Measurements from ENCODE around the gene PITPNM1. TPM values are rescaled to one million over a fixed set of nuclear protein-coding genes. Genes with fewer than 3 reads are reported as not detected.

Gene PITPNM1
- total RNA-seq, 1 donor from 2014 or later, result 50.8 TPM

GRCh38 chr11:67493548-67494370 is 11.4 kb downstream of the PITPNM1 start:
- H3K27me3 ChIP-seq (ENCODE audit: control insufficient read depth, insufficient read depth, low read length), result no peaks in the 10 kb centered on the region
- H3K36me3 ChIP-seq (ENCODE audit: control insufficient read depth, insufficient read depth, low read length), result peaks cover 5% of the 10 kb centered on the region
- TF ChIP-seq, protein P1, sequence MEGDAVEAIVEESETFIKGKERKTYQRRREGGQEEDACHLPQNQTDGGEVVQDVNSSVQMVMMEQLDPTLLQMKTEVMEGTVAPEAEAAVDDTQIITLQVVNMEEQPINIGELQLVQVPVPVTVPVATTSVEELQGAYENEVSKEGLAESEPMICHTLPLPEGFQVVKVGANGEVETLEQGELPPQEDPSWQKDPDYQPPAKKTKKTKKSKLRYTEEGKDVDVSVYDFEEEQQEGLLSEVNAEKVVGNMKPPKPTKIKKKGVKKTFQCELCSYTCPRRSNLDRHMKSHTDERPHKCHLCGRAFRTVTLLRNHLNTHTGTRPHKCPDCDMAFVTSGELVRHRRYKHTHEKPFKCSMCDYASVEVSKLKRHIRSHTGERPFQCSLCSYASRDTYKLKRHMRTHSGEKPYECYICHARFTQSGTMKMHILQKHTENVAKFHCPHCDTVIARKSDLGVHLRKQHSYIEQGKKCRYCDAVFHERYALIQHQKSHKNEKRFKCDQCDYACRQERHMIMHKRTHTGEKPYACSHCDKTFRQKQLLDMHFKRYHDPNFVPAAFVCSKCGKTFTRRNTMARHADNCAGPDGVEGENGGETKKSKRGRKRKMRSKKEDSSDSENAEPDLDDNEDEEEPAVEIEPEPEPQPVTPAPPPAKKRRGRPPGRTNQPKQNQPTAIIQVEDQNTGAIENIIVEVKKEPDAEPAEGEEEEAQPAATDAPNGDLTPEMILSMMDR (IDR thresholded peaks at IDR 0.05; ENCODE audit: insufficient read depth, low read length, poor library complexity, severe bottlenecking), result no peak
- no peak overlapping the region for H3K4me3 ChIP-seq (ENCODE audit: low read depth, low read length)
- DNase-seq (ENCODE audit: low read depth), result no peak

DNA sequence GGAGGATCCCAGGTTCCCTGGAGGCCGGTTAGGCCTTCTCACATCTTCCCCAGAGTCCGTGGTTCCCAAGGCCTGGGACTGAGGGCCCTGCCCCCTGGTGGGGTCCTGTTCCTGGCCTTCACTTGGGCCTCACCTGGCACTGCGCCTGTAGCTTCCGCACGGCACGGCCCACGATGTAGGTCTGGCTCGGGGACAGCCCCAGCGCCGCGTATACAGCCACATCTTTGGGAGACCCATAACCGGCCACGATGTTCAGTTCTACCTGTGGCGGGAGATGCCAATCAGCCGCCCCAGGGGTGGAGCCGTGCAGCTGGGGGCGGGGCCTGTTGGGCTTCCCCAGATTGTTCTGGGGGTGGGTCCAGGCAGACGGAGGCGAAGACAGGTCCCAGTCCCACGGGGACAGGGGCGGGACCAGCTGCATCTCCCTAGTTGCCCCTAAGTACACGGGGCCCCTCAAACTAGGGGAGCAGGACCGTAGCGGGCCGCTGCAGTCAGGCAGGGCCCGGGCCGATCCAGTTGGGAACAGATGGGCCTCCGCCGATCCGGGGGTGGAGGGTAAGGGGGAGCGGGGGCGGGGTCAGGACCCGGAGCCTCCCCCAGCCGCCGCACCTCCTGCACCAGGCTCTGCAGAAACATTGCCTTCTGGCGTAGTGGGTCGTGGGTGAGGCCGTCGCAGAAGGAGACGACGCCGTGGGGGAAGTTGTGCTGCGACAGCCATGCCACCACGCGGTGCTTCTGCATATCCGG is 12.2 kb downstream of the PITPNM1 start:
- Histone ChIP-seq H3K4me3 (ENCODE audit: low read depth, low read length) (no peak overlapping the region), H3K36me3 (ENCODE audit: control insufficient read depth, insufficient read depth, low read length) (peaks cover 5% of the 10 kb centered on the region), H3K27me3 (ENCODE audit: control insufficient read depth, insufficient read depth, low read length) (no peaks in the 10 kb centered on the region)
- TF ChIP-seq, protein P1 (IDR thresholded peaks at IDR 0.05; ENCODE audit: insufficient read depth, low read length, poor library complexity, severe bottlenecking), result no peak
- DNase-seq (ENCODE audit: low read depth), result no peak

- Histone ChIP-seq H3K27me3 (ENCODE audit: control insufficient read depth, insufficient read depth, low read length) (no peaks in the 10 kb centered on the region), H3K4me3 (ENCODE audit: low read depth, low read length) (no peak overlapping the region), H3K36me3 (ENCODE audit: control insufficient read depth, insufficient read depth, low read length) (peaks cover 5% of the 10 kb centered on the region)
- no peak for DNase-seq (ENCODE audit: low read depth)
- TF ChIP-seq, protein P1 (IDR thresholded peaks at IDR 0.05; ENCODE audit: insufficient read depth, low read length, poor library complexity, severe bottlenecking), result no peak
Measured at GRCh38 chr11:67492069-67492727, 13.0 kb downstream of the PITPNM1 start.

GRCh38 chr11:67491276-67492068 is 13.7 kb downstream of the PITPNM1 start:
- no peak overlapping the region for H3K4me3 ChIP-seq (ENCODE audit: low read depth, low read length)
- DNase-seq (ENCODE audit: low read depth), result no peak
- peaks cover 5% of the 10 kb centered on the region for H3K36me3 ChIP-seq (ENCODE audit: control insufficient read depth, insufficient read depth, low read length)
- H3K27me3 ChIP-seq (ENCODE audit: control insufficient read depth, insufficient read depth, low read length), result no peaks in the 10 kb centered on the region
- TF ChIP-seq, protein P1 (IDR thresholded peaks at IDR 0.05; ENCODE audit: insufficient read depth, low read length, poor library complexity, severe bottlenecking), result no peak

DNA sequence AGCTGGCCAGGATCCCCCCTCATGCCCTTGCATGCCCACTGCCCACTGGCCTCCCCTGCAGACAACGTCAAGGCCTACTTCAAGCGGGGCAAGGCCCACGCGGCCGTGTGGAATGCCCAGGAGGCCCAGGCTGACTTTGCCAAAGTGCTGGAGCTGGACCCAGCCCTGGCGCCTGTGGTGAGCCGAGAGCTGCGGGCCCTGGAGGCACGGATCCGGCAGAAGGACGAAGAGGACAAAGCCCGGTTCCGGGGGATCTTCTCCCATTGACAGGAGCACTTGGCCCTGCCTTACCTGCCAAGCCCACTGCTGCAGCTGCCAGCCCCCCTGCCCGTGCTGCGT is 14.5 kb downstream of the PITPNM1 start:
- Histone ChIP-seq H3K4me3 (ENCODE audit: low read depth, low read length) (no peak overlapping the region), H3K36me3 (ENCODE audit: control insufficient read depth, insufficient read depth, low read length) (peaks cover 5% of the 10 kb centered on the region), H3K27me3 (ENCODE audit: control insufficient read depth, insufficient read depth, low read length) (no peaks in the 10 kb centered on the region)
- TF ChIP-seq, protein P1 (IDR thresholded peaks at IDR 0.05; ENCODE audit: insufficient read depth, low read length, poor library complexity, severe bottlenecking), result no peak
- no peak for DNase-seq (ENCODE audit: low read depth)

All from kidney epithelial cell (primary cell).